Stimulated activated CD4-positive, alpha-beta T cell treated with anti-CD3 and anti-CD28 coated beads, Interleukin-2, amount 100 ng/mL, for 48 hours (primary cell): ENCODE data around the gene FAXDC2.
"Not testable (repeated sequence)": the region's sequence is repeated elsewhere in the genome, so short reads cannot be mapped to it uniquely, and the experiment has no call there.

Source experiments
- DNase-seq, 2 donors: peaks; one replicate each; pipeline ENCODE4 v3.0.0-alpha.2; 2020

FAXDC2 gene

DNA sequence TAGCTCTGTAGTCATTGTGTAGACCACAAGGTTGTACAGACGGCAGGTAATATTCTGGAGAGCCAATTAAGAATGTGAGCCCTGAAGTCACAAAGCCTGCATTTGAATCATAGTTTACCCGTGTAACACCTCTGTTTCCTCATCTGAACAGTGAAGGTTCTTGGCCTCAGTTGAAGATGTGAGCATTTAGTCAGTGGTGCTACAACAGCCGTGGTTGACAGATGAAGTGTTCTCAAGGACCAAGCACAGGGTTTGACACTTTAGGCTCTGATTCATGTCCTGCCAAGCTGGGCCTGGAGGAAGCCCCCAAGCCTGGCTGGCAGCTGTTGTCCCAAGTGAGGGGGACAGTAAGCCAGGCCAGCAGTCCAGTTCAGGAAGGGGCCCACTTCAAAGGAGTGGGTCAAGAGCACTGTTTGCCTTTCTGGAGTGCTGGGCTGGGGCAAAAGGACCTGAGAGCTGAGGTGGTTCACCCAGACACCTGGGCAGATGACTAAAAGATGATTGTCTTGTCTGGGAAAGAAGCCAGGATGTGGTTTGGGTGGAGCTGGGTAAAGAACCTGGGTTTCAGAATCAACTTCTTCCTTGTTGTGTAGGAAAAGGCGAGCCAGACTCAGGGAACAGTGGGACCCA, 20.7 kb downstream of the FAXDC2 start:
- peak in 1 of 2 donors; percentile 5 for DNase-seq

DNA sequence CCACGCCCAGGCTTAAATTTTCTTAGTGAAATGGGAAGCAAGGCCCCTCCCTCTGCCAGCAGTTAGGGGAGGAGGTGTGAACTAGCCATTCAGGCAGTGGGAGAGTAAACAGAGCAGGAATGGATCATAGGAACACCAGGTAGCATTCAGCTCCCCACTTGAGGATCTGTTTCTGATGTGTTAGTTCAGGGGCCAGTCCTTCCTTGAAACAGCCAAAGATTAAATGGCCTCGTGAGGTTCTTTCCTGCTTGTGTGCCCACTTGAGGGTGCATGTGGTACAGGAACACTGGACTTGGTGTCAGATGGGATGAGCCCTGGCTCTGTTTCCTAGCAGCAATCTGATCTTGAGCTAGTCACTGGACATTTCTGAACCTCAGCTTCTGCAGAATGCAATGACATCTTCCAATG, 21.2 kb downstream of the FAXDC2 start:
- no peak for DNase-seq

DNA sequence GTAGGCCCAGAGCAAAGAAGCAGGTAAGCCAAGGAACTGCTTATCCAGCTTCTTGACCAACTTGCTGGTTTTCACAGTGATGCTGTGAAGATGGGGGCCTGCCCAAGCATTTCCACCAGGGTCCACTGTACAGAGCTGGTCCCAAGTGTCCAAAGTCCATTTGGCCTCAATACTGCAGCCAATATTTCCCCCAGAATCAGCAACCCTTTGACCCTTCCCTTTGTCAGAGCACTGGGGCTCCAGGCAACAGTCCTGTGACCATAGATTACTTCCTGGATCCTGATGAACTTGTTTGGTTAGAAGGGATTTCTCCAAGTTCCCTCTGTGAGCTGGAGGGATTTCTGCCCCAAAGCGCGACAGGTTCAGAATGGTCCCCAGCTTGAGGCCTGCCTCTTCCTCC, 26.3 kb downstream of the FAXDC2 start:
- DNase-seq = no peak

DNA sequence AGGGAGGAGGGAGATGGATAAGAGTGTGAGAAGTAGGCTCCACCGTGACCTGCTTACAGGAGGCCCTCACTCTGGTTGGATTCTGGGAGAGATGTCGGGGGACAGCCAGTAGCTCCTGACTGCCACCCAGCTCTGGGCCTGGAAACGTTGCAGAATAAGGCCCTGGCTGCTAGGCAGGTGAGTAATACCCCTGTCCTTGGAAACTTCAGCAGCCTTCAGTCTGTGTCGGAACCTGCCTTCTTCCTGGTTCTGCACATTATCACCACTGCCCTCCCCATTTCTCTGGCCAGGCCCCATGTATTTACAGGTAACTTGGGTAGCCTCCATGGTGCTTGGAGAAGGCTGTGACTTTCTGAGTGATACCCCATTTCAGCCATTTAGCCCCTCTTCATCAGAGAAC, 26.8 kb downstream of the FAXDC2 start:
- DNase-seq = no peak

DNA sequence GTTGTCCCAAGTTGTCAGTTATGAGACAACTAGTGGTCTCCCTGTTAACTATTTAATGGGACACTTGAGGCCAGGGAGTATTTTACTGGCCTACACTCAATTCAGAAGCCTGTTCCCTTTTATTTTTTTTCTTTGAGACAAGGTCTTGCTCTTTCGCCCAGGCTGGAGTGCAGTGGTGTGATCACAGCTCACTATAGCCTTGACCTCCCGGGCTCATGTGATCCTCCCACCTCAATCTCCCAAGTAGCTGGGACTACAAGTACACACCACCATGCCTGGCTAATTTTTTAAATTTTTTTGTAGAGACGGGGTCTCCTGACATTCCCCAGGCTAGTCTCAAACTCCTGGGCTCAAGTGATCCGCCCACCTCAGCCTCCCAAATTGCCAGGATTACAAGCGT, 27.5 kb downstream of the FAXDC2 start:
- DNase-seq = not testable (repeated sequence)

DNA sequence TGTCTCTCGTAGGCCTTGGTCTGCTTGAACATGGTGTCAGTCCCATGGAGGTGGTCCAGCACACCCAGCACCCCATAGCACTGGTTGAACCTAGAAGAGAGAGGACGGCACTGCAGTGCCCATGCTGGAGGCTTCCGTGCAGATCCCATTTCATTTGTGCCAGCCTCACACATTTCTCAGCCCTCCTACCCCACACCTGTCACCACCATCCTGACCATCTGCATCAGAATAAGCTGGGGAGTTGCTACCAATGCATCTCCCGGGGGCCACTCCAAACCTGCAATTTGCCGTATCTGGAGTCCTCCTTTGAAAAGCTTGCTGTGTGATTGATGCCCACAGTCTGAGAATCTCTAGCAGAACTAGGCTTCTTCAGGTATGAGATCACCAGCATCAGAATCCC, 30.0 kb downstream of the FAXDC2 start:
- DNase-seq = no peak

DNA sequence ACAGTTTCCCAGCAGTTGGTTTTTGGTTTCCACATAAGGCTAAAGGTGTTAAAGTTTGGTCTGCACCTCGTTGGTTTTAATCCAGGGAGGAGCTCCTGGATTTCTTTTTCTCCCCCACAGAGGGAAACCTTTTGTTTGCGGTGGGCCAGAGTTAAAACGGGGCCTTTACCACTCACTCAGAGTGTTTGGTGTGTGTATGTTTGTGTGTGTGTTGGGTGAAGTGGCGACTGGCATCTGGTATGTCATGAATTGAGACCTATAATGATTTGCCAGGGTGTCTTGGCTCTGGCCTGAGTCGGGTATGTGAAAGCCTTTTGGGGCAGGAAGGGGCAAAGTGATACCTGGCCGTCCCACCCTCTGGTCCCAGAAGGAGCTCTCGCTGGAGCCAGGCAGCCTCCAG, 30.9 kb downstream of the FAXDC2 start:
- no peak for DNase-seq

DNA sequence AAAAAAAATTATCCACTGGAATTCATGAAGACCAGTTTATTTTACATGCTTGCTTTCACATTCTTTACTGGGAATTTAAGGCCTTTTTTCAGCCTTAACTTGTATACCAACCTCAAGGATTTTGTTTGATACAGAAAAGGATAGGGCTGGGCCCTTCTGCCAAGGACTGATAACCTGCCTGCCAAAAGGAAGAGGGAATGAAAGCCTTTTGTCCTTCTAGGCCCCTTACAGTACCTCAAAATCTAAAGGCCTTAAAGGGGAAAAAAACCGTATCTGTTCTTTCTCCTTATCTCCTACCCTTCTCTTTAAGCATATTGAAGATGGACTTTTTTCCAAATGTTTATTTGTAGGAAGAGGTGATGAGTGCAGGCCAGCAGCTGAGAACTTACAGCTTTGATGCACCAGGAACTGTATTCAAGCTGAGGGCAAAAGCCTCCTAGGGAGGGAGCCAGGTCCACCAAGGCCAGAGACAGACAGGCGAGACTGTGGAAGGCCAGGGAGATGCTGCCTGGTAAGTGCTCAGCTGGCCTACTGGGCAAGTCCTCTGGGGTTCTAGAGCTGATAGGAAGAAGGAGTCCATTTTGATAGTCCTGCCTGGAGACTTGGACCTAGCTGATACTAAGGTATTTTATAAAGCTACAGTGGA, 31.8 kb downstream of the FAXDC2 start:
- DNase-seq = no peak

DNA sequence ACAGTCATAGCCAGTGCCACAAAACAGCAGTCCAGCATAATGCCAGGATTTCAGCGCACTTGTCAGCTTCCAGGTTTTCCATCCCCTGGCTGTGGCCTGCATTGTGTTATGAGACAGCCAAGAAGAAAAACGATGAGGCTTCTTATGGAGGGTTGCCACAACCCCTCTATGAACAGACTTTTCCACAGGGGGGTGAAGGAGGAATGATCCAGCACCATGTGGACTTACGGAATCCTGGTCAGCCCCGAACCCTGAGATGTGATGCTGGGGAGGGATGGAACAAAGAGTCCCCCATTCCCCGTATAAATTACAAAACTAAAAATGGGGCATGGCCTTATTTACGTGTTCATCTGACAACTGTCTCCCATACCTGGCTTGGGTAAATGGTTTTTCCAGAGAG, 32.6 kb downstream of the FAXDC2 start:
- DNase-seq = no peak

DNA sequence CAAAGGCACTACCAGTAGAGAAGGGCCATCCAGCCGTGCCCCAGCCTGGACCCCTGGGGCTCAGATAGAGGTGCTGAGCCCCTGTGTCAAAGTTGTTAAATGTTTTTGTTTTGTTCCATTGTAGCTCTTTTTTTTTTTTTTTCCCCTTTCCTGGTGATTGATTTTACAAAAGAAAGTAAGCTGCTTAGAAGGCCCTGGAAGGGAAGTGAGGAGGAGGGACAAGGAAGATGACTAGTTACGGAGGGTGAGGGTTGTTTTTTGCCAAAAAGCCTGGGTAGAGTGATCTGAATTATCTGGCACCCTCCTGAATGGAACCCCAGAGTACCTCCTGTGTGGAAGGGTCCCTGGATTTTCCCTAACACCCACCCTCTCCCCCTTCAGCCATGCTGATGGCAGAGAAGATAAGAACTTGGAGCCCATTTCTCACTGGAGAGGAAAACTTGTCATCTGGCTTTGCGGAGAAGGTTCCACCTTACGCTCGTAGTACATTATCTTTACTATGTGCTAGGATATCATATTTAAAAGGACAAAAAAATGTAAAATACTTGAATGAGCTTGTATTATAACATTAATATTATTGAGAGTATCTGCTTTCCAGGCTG, 33.4 kb downstream of the FAXDC2 start:
- DNase-seq = no peak

DNA sequence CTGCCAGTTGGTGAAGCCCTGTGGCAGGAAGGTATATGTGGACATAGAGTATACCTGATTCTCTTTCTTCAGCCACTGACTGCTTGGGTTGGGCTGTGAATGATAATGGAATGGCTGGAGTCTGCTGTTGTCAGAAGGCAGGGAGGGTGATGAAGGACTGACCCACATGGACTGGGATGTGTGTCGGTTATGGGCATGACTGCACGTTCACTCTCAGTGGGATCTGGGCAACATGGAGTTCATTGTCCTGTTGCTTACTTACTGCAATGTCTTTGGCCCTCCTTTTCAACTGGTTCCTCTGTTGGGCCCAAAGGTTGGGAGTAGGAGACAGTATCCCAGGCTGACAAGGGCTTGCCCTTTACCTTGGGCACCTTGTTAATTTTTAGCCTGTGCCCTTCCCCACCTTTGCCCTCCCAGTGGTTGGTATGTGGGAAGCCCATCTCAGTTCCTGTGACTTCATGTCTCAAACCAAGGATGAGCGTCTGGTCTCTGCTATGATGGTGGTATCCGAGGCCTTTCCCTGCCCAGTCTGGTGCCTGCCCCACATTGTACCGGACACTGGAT, 34.6 kb downstream of the FAXDC2 start:
- DNase-seq = no peak

DNA sequence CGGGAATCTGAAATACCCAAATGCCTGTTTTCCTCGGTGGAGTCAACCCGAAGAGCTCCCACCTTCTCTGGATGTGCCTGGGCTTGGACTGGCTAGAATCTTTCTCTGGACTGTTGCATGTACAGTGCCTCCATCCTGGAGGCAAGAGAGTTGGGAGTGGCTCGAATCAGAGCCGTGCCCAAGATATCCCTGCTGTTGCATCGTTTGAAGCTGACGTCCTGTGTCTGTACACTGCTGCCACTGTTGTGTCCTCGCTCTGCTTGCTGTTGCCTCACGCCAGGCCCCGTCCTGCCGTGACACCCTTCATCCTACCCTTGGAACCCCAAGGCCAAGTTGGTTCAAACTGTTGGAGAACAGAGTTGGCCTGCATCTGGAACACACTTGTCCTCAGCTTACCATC, 35.4 kb downstream of the FAXDC2 start:
- DNase-seq = no peak

DNA sequence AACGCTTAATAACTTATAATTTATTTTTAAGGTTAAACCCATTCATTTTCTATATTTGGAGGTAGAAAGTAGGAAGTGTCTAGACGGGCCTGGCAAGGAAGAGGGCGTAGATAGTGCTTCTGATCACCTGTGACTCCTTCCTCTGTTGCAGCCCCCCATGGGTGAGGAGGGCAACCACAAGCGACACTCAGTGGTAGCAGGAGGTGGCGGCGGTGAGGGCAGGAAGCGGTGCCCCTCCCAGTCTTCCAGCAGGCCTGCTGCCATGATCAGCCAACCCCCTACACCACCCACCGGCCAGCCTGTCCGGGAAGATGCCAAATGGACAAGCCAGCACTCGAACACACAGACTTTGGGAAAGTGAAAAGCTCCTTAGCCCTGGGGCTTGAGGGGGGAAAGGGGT, 36.7 kb downstream of the FAXDC2 start:
- no peak for DNase-seq

DNA sequence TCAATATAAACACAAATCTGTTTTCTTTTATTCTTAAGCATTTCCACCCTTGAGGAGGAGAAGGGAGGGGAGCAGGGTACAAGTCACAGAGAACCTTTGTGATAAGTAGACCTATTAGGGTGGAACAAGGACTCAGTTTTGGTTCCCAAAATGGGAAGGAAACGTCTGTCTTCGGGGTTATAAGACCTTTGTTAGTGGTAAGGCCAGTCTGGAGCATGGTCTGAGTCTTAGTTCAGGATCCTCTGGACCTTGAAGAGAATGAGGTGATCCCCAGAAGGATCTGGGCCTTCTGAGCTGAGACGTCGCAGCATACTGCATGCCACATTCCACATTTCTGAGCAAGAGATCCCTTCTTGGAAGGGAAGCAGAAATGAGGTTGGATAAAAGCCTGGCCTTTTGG, 37.2 kb downstream of the FAXDC2 start:
- DNase-seq = no peak

DNA sequence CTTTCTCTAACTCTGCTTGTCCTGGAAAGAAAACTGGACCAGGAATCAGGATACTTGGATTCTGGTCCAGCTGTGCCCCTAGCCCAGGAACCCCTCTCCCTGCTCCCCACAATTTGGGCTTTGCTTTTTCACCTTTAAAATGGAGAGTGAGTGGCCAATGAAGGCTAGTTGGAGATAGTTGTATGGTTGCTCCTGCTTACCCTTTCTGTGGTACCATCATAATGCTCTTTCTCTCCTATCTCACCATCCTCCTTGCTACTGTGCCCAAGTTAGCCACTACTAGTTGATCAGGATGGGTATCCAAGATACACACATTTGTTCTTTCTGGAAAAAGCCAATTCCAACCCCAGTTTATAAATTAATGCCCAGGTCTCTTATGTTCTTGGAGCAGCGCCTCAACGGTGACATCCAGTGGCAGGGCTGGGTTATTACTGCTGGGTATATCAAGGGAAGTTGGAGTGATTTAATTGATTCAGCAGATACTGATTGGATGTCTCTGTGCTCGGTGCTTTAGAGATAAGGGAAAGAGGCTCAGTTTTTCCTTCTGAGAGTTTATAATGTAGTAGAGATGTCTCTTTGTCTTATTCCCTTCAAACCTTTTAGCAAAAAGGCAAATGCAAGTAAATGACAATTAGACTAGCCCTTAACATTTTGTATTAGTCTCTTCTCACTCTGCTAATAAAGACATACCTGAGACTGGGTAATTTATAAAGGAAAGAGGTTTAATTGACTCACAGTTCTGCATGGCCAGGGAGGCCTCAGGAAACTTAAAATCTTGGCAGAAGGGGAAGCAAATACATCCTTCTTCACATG, 38.5 kb downstream of the FAXDC2 start:
- DNase-seq = peak; percentile 53 to 57

DNA sequence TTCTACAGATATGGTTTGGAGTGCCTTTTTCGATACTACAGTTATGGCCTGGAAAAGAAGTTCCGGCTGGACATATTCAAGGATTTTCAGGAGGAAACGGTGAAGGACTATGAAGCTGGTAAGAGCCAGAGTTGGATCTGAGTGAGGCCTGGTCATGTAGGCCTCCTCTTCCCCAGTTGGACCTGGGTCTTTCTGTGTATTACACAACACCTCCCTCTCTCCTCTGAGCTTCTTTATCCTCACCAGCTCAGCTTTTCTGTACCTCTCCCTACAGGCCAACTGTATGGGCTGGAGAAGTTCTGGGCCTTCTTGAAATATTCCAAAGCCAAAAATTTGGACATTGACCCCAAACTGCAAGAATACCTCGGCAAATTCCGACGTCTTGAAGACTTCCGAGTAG, 39.2 kb downstream of the FAXDC2 start:
- DNase-seq = no peak

DNA sequence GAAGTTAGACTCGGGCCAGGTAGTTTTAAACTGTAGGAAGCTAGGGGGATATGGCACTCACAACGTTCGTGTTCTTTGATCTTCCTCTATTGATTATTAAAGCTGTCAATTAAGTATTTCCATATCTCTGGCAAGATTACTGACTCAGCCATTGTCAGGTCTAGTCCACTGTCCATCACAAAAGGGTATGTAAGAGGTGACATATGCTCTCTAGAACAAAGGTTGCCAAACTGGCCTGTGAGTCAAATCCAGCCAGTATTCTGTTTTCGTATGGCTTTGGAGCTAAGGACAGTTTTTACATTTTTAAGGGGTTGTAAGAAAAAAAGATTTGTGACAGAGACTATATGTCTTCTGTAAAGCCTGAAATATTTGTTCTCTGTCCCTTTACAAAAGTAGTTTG, 44.2 kb downstream of the FAXDC2 start:
- DNase-seq = no peak

DNA sequence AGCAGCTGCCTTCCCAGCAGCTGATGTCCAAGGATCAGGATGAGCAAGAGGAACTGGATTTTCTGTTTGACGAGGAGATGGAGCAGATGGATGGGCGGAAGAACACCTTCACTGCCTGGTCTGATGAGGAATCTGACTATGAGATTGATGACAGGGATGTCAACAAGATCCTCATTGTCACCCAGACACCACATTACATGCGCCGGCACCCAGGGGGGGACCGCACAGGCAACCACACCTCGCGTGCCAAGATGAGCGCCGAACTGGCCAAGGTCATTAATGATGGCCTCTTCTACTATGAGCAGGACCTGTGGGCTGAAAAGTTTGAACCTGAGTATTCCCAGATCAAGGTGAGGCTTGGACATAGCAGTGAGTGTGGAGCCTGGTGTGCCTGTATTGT, 48.4 kb downstream of the FAXDC2 start:
- DNase-seq = no peak

DNA sequence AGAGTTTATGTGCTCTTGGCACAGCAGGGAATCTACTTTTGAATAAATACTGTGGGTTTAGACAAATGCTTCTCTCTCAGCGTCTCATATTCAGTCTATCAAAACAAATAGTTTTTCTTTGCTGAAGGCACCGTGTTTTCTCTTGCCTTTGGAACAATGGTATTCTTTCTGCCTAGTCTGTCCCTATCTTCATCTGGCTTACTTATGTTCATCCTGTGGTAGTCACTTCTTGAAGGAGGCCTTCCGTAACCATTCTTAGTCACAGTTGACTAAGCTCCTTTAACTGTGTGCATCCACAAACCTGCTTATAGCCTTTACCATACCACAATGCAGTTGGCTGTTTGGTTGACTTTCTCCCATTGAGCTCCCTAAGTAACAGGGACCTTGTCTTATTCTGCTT, 49.3 kb downstream of the FAXDC2 start:
- no peak for DNase-seq

DNA sequence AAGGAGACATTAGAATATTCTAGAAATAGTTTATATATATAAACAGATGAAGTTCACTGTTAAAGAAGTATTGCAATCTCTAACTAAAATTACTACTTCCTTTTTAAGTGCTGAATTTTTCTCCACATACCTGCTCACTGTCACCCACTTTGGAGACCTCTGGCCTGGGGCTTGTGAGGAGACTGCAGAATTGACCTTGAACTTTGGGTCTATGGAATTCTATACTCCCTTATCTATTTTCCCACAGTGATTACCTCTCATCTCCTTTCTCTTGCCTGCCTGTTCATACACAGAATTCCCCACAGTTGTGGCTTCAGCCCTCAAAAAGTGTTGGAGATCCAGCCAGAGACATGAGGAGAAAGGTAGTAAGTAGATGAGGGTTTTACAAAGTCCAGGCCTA, 49.8 kb downstream of the FAXDC2 start:
- DNase-seq = no peak

DNA sequence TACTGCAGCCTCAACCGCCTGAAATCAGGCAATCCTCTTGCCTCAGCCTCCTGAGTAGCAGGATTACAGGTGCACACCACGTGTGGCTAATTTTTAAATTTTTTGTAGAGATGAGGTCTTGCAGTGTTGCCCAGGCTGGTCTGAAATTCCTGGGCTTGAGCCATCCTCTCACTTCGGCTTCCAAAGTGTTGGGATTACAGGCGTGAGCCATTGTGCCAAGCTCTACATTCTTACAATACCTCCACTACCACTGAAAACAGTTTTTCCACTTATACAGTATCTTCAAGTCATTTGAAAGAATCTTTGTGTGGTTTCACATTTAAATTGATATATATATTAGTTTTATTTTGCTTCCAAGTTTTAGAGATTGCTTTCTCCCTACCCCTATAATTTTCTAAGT, 52.6 kb downstream of the FAXDC2 start:
- DNase-seq = no peak

DNA sequence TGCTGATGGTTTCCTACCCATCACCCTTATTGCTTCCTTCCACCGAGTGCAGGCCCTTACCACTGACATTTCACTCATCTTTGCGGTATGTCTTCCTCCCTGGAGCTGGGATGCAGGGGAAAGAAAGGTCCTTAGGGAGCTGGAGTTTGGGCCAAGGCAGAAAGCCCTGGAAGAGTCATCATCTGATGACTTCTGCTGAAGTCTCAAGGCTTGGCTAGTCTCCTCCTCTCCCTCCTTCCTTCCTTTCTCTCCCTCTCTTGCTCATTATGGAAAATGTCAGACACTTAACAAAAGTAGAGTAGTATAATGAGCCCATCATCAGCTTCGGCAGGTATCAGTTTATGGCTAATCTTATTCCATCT, 55.2 kb downstream of the FAXDC2 start:
- no peak for DNase-seq

DNA sequence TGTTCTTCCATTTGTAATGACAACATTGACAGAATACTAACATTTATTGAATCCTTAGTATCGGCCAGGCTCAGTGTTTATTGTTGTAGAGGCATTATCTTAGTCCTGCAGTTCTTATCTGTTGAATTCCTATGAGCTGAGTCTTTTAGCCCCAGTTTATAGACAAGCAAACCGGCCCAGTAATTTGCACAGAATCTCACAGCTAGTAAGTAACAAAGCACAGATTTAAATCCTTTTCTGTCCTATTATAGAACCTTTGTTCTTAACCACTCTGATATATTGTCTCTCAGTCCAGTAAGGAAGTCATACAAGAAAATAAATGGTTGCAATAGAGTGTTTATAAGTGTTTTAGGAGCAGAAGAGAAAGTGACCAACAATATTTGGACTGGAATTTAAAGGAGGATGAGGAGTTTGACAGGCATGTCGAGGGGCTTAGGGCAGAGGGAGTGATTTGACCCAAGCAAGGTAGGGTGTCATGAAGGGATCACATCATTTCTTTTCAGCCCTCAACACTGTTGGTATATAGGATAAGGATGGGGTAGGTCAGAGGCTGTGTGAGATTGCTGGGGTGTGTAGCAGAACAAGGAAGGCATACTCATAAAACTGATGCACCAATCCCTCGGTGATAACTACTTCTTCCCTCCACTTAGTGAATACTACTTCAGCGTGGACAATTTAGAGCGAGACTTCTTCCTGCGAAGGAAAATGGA, 55.7 kb downstream of the FAXDC2 start:
- no peak for DNase-seq
